ENCODE measurements around the gene CD2. TPM values are rescaled to one million over a fixed set of nuclear protein-coding genes. Genes with fewer than 3 reads are reported as not detected.

CD2 gene
- total RNA-seq, 1 donor from 2014 or later = not detected

DNA sequence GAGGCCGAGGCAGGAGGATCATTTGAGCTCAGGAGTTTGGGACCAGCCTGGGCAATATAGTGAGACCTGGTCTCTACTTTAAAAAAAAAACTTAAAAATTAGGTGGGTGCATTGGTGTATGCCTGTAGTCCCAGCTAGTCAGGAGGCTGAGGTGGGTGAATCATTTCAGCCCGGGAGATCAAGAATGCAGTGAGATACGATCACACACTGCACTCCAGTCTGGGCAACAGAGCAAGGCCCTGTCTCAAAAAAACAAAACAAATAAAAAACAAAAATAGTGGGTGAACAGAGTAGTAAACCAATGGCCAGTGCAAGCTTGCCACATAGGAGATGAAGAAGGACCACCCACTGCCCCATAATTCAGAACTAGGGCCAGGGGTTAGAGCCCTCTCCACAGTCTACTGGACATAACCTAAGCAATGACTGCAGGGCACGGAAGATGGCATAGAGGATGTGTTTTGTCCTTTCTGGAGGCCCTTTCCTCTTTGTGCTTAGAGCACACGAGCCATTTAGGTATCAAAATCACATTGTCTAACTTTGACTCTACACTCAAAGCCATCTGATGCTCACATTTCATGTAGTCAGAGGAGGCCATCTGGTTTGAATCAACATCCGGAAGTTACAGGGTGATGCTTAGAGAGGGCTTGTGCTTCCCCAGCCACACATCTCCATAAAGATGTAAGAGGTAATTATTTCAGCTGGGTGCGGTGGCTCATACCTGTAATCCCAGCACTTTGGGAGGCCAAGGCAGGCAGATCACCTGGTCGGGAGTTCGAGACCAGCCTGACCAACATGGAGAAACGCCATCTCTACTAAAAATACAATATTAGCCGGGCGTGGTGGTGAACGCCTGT, 12.6 kb downstream of the CD2 start:
- Mint-ChIP-seq H3K4me1 (ENCODE audit: unreplicated experiment) (peaks cover 9% of the 10 kb centered on the region), H3K27me3 (ENCODE audit: unreplicated experiment) (peaks cover 5% of the 10 kb centered on the region), H3K9me3 (ENCODE audit: unreplicated experiment) (no peaks in the 10 kb centered on the region), H3K27ac (ENCODE audit: unreplicated experiment) (no peak overlapping the region), H3K4me3 (ENCODE audit: unreplicated experiment) (no peak overlapping the region), H3K36me3 (ENCODE audit: low read depth, unreplicated experiment) (no peaks in the 10 kb centered on the region)
- DNase-seq (ENCODE audit: low spot score) = no peak
- TF ChIP-seq, protein P1, sequence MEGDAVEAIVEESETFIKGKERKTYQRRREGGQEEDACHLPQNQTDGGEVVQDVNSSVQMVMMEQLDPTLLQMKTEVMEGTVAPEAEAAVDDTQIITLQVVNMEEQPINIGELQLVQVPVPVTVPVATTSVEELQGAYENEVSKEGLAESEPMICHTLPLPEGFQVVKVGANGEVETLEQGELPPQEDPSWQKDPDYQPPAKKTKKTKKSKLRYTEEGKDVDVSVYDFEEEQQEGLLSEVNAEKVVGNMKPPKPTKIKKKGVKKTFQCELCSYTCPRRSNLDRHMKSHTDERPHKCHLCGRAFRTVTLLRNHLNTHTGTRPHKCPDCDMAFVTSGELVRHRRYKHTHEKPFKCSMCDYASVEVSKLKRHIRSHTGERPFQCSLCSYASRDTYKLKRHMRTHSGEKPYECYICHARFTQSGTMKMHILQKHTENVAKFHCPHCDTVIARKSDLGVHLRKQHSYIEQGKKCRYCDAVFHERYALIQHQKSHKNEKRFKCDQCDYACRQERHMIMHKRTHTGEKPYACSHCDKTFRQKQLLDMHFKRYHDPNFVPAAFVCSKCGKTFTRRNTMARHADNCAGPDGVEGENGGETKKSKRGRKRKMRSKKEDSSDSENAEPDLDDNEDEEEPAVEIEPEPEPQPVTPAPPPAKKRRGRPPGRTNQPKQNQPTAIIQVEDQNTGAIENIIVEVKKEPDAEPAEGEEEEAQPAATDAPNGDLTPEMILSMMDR (IDR thresholded peaks at IDR 0.05; ENCODE audit: unreplicated experiment) = no peak

DNA sequence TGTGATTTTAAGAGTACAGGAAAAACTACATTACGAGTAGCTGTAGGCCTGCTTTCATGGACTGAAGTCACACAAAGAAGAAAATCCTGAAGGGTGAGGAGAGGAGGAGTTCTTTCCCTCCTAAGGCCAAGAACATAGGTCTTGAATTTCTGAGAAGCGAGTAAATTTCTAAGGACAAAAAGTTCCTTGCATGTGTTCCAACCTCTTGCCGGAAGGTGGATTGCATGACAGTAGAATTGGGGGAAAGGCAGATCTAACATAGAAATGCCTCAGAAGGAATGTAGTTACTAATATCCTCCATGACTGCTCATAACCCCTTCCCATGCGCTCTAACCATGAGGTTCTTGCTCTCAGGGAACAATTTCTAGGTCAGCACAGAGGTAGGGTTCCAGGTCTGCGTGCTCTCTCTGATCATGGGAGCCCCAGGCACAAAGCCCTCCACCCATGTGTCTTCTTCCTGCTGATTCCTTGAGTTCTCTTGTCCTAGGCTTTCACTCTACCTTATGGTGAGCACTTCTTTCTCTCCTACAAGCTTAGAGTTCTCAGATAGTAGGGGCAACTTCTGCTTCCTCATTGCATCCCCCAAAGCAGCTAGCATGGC, 13.7 kb downstream of the CD2 start:
- TF ChIP-seq, protein P1 (IDR thresholded peaks at IDR 0.05; ENCODE audit: unreplicated experiment) = no peak
- Mint-ChIP-seq H3K4me3 (ENCODE audit: unreplicated experiment) (no peak overlapping the region), H3K4me1 (ENCODE audit: unreplicated experiment) (peaks cover 9% of the 10 kb centered on the region), H3K27me3 (ENCODE audit: unreplicated experiment) (peaks cover 5% of the 10 kb centered on the region), H3K27ac (ENCODE audit: unreplicated experiment) (no peak overlapping the region), H3K9me3 (ENCODE audit: unreplicated experiment) (no peaks in the 10 kb centered on the region), H3K36me3 (ENCODE audit: low read depth, unreplicated experiment) (no peaks in the 10 kb centered on the region)
- DNase-seq (ENCODE audit: low spot score) = no peak

DNA sequence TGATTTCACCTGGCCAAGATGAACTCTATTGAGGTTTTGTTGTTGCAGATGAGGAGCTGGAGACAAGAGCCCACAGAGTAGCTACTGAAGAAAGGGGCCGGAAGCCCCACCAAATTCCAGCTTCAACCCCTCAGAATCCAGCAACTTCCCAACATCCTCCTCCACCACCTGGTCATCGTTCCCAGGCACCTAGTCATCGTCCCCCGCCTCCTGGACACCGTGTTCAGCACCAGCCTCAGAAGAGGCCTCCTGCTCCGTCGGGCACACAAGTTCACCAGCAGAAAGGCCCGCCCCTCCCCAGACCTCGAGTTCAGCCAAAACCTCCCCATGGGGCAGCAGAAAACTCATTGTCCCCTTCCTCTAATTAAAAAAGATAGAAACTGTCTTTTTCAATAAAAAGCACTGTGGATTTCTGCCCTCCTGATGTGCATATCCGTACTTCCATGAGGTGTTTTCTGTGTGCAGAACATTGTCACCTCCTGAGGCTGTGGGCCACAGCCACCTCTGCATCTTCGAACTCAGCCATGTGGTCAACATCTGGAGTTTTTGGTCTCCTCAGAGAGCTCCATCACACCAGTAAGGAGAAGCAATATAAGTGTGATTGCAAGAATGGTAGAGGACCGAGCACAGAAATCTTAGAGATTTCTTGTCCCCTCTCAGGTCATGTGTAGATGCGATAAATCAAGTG, 14.3 kb downstream of the CD2 start:
- TF ChIP-seq, protein P1 (IDR thresholded peaks at IDR 0.05; ENCODE audit: unreplicated experiment) = no peak
- H3K4me3 Mint-ChIP-seq (ENCODE audit: unreplicated experiment) = no peak overlapping the region
- DNase-seq (ENCODE audit: low spot score) = no peak
- no peaks in the 10 kb centered on the region for H3K9me3 Mint-ChIP-seq (ENCODE audit: unreplicated experiment)
- no peak overlapping the region for H3K27ac Mint-ChIP-seq (ENCODE audit: unreplicated experiment)
- H3K27me3 Mint-ChIP-seq (ENCODE audit: unreplicated experiment) = peaks cover 5% of the 10 kb centered on the region
- H3K36me3 Mint-ChIP-seq (ENCODE audit: low read depth, unreplicated experiment) = no peaks in the 10 kb centered on the region
- H3K4me1 Mint-ChIP-seq (ENCODE audit: unreplicated experiment) = peaks cover 9% of the 10 kb centered on the region

DNA sequence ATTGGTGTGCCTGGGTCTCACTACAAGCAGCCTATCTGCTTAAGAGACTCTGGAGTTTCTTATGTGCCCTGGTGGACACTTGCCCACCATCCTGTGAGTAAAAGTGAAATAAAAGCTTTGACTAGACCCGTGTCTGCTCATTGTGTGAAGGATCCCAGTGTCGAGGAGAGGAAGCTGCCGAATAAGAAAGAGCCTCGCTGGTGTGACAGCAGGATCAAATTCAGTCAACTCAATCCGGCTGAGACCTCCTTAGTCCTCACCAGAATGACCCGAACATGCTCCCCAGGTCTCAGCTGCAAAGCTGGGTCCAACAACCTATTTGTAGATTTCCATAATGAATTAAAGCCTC, 14.8 kb downstream of the CD2 start:
- TF ChIP-seq, protein P1 (IDR thresholded peaks at IDR 0.05; ENCODE audit: unreplicated experiment) = no peak
- H3K27me3 Mint-ChIP-seq (ENCODE audit: unreplicated experiment) = peaks cover 3% of the 10 kb centered on the region
- H3K4me1 Mint-ChIP-seq (ENCODE audit: unreplicated experiment) = peaks cover 9% of the 10 kb centered on the region
- H3K4me3 Mint-ChIP-seq (ENCODE audit: unreplicated experiment) = no peak overlapping the region
- no peaks in the 10 kb centered on the region for H3K36me3 Mint-ChIP-seq (ENCODE audit: low read depth, unreplicated experiment)
- DNase-seq (ENCODE audit: low spot score) = no peak
- no peaks in the 10 kb centered on the region for H3K9me3 Mint-ChIP-seq (ENCODE audit: unreplicated experiment)
- H3K27ac Mint-ChIP-seq (ENCODE audit: unreplicated experiment) = no peak overlapping the region

Measured in endothelial cell (in vitro differentiated cells).